Activated CD4-positive, alpha-beta T cell treated with anti-CD3 and anti-CD28 coated beads, Interleukin-10, Interleukin-2, amounts not matched to agents 100 ng/mL and 50 ng/mL, durations not matched to agents 16 hours and 8 hours (primary cell): Measurements from ENCODE around the gene CFAP90.

Experiments
- DNase-seq: peaks from one replicate; pipeline ENCODE4 v3.0.0-alpha.2; 2020

The CFAP90 gene

DNA sequence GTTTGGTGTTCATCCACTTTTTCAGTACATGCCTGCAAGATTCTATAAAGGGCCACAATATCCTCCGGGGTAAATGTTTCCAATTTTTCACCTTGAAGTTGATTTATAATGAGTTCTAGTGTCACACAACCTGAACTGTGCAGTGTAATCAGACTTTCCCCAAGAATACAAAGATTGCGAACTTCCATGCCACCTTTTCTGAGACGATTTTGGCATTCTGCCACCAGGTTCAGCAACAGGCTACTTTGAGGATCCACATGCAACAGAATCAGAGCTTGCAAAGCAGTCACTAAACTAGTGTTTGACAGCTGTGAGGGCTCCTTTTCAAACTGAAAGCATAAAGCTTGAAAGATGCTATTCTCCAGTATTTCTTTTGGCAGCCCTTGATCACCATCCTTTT, 16.3 kb upstream of the CFAP90 start:
- DNase-seq = no peak

- no peak for DNase-seq
Observed at GRCh38 chr5:7866196-7866595, 15.3 kb upstream of the CFAP90 start.

DNA sequence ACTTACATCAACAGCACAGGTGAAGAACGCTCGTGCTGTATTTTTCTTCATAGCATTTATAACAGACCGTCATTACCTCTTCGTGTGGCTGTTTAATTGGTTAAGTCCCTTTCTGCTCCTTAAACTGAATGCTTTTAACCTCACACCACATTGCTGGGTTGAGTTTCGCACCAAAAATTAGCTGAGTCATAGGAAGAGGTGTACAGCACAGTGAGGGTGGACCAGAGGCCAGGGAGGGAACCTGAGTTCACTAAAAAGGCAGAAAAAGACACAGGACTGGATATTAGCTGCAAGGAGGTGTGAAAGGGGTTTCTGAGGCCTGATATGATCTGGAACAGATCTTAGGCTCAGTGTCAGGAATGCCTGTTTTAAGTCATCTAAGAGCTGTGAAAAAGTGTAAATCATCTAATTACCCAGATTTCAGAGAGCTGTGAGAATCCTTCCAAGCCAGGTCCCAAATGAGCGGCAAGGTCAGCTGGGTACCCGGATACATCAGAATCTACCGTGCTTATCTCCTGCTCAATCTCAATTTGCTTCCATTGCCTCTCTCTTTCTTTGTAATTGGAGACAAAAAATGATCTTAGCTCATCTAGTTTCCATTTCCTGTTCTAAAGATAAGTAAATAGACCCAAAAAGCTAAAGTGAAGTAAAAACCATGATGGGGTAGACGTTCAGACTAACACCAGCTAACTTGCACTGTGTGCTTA, 7.1 kb upstream of the CFAP90 start:
- peak; percentile 68 for DNase-seq

- no peak for DNase-seq
Observed at GRCh38 chr5:7857361-7857760, 6.4 kb upstream of the CFAP90 start.

DNA sequence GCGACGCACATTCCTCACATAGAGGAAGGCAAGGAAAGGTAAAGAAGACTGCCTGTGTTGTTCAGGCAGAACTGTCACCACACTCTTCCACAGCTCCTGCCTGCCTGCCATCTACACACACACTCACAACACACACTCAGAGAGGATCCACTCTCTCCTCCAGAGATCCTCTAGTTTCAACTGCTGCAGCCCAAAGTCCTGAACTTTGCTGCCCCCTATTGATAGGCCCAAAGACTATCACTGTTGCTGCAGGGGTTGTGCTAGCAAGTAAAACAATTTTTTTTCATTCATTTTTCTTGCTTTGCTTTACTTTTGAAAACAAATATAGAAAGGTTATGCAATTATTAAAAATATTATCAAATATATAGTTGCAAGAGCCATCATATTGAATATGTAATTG, 5.9 kb upstream of the CFAP90 start:
- DNase-seq = peak; percentile 77

GRCh38 chr5:7855611-7856010, 4.7 kb upstream of the CFAP90 start:
- DNase-seq = no peak

DNA sequence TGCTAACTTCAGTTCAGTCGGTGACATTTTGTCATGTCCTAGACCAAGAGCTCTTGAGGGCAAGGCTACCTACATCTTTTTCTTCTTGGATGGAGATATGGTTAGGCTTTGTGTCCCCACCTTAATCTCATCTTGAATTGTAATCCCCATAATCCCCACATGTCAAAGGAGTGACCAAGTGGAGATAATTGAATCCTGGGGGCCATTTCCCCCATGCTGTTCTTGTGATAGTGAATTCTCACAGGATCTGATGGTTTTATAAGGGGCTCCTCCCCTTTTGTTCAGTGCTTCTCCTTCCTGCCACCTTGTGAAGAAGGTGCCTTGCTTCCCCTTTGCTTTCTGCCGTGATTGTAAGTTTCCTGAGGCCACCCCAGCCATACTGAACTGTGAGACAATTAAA, 2.1 kb upstream of the CFAP90 start:
- DNase-seq = no peak

DNA sequence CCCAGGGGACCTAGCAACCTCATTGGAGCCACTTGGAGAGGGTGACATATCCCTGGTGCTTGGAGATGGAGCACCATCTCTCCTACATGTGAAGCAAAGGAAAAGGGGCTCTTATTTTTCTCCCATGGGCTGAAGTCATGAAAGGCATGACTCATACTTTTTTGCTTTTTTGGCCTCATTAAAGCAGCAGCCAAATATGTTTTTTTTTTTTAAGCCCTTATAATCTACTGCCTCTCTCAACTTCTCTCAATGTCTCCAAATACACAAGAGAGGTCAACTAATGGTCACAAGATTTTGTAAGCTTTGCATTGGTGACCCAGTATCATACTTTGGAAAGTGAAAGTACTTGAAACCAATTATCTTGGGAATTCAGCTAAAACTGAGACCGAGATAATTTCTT, 1.6 kb upstream of the CFAP90 start:
- DNase-seq = no peak

GRCh38 chr5:7851617-7852289, 820 bp upstream of the CFAP90 start:
- DNase-seq = no peak

- no peak for DNase-seq
Observed at GRCh38 chr5:7851240-7851592, 283 bp upstream of the CFAP90 start.

DNA sequence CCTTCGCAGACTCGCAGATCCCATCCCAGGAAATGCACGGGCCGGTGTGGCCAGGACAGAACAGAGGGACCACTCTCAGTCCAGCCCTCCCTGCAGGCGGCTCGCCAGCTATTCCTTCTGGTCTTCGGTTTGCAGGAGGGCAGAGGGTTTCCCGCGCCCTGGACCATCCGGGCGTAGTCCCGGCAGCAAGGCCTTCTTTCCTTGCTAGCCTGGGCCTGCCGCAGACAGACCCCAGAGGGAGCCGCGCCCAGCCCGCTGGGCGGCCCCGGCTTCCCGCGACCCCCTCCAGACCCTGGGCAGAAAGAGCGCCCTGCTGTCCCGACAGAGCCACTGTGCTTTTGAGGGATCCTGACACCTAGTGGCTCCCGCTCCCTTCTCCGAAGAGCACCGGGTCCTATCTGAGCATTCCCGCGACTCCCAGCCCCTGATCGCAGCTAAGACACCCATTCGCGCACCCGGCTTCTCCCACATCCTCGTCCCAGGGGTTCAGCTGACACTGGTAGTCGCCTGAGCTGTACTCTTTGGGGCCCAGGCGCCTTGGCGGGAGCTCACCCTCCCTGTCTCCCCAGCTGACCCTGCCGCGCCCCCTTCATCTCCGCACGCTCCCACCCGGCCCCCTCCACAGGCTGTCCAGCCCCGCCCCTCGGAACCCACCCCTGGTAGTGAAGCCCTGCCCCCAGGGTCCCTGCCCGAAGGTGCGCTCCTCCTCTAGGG, 1.1 kb downstream of the CFAP90 start:
- no peak for DNase-seq

DNA sequence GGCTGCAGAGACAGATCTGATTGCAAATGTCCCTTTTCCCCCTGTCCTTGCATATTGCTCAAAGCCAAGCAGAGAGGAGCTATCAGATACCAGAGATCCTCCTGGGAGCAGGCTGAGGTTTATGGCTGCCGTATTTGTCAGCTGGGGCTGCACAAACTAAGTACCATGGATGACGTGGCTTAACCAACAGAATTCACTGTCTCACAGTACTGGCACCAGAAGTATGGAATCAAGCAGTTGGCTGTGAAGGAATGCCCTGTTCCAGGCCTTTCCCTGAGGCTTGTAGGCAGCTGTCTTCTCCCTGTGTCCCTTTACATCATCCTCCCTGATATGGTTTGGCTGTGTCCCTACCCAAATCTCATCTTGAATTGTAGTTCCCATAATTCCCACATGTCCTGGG, 2.6 kb downstream of the CFAP90 start:
- no peak for DNase-seq

DNA sequence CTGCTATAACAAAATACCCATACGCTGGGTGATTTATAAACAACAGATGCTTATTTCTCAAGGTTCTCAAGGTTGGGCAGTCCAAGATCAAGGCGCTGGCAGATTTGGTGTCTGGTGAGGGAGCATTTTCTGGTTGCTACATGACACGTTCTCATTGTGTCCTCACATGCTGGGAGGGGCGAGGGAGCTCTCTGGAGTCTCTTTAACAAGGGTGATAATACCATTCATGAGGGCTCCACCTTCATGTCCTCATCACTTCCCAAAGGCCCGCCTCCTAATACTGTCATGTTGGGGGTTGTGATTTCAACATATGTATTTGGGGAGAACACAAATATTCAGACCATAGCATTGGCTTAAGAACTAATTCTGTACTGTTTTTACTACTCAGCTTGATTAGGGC, 4.6 kb downstream of the CFAP90 start:
- DNase-seq = no peak

DNA sequence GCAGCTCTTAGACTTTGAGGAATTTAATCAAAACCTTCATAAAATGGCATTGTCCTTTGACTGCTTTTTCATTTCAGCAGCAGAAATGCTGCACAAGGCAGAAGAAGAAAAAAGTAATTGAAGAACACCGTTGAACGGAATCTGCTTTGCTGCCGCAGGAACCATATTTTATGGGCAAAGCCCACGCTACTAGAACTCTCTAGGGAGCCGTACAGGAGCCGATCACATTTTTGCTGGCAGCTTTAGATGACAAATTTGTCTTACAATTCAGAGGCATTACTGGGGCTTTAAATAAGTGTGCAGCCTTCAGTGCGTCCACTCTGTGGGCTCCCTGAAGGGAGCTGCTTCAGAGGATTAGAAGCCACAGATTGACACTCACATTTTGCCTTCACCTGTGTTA, 5.4 kb downstream of the CFAP90 start:
- no peak for DNase-seq

DNA sequence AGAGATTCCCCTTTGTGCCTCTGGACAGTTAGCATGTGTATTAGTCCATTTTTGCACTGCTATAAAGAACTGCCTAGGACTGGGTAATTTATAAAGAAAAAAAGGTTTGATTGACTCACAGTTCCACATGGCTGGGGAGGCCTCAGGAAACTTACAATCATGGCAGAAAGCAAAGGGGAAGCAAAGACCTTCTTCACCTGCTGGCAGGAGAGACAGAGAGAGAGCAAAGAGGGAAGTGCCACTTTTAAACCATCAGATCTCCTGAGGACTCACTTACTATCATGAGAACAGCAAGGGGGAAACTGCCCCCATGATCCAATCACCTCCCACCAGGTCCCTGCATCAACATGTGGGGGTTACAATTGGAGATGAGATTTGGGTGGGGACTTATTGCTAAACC, 6.0 kb downstream of the CFAP90 start:
- DNase-seq = no peak

DNA sequence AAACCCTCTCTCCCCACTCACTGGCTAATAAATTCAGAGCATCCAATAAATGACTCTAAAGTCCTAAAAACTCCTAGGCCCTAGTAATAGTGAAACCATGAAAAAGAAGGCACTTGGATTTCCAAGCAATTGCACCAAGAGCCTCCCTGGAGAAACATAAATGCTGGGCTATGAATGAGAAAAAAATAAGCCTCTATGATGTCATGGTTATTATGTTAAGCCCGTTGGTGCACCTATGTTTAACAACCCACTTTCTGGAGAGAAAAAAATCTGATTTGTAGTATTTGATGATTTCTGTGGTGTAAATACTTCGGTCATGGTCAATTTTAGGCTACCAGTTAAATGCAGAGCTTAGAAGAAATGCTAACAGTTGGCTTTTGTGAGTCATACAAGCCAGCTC, 8.4 kb downstream of the CFAP90 start:
- no peak for DNase-seq

- DNase-seq = no peak
Observed at GRCh38 chr5:7837403-7837802, 13.5 kb downstream of the CFAP90 start.

DNA sequence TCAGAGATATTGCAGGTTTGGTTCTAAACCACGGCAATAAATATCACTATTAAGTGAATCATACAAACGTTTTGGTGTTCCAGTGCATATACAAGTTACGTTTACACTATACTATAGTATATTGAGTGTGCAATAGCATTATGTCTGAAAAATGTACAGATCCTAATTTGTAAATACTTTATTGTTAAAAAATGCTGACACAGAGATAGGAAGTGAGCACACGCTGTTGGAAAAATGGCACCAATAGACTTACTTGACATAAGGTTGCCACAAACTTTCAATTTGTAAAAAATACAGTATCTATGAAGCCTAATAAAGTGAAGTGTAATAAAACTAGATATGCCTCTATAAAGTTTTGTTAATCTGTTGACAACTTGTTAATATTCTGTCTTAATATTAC, 16.0 kb downstream of the CFAP90 start:
- DNase-seq = no peak

GRCh38 chr5:7828269-7828668, 22.7 kb downstream of the CFAP90 start:
- no peak for DNase-seq

DNA sequence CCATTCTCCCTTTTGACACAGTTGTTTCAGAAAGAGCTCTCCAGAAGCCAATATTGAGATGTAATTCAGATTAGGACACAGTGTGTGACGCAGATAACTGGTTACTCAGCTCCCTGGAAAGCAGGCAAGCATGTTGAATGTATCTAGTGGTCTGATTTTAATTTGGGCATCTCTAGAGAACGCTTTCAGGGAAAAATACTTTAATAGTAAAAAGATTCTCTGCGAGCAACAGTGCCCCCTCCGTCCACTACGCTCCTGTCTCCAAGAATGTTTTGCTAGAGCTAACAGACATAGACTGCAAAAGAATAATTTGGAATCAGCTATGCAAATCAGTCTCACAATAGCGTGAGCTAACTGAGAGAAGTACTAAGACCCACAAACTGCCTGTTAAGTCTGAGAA, 23.3 kb downstream of the CFAP90 start:
- no peak for DNase-seq

DNA sequence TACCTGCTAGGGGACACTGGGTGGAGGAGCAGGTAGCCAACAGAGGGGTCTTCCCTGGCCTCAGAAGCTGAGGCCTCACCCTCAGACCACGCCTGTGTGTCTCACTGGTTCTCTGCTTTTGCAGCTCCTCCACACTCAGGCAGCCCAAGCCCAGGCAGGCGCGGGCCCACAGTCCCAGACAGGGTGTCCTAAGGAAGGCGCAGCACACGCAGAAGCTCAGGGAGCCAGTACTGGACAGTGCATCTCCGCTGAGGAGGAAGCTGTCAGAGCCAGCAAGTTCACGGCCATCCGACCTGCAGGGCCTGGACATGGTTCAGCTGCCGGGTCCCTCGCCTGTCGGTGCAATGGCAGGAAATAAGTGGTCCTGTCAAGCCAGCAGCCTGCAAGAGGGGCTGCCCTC, 25.3 kb downstream of the CFAP90 start:
- DNase-seq = no peak

- no peak for DNase-seq
Observed at GRCh38 chr5:7824995-7825394, 25.9 kb downstream of the CFAP90 start.

- DNase-seq = no peak
Observed at GRCh38 chr5:7823594-7823993, 27.3 kb downstream of the CFAP90 start.

DNA sequence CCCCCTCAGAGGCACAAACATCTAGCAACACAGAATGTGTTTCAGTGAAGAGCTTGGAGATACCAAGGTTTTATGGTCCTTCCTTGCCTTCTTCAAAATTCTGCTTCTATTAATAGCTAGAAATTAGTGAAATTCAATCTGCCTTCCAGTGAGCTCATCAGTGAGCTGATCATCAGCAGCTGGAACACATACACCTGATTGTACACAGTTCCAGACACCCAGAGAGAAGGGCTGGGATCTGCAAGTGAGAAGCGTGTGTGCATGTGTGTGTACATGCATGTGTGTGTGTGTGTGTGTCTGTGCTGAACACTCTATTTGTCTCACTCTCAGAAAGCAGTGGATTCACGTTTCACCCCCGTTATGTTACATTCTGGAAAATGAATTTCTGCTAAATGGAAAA, 28.5 kb downstream of the CFAP90 start:
- DNase-seq = no peak

DNA sequence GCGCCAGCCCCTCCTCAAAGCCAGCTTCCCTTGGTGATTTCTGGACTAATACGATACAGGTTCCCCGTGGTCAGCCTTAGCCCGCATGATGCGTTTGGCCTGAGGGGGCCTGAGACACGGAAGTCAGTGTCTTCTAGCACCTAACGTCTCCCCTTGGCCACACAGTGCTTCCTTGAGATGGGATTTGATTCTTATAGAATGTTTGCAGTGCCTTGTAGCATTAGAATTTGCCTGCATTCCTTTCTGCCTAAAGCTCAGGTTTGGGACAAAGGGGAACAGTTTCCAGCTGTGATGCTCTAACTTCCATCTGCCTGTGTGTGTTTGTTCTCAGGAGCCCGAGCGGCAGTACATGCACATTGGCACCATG, 34.4 kb downstream of the CFAP90 start:
- DNase-seq = no peak
